ENCODE results near the gene IFT25. TPM values are rescaled to one million over a fixed set of nuclear protein-coding genes. Genes with fewer than 3 reads are reported as not detected.

IFT25 gene
- total RNA-seq, 1 donor from 2014 or later: 9.7 TPM

GRCh38 chr1:53902235-53903138, 43.0 kb downstream of the IFT25 start:
- Histone ChIP-seq H3K4me3 (ENCODE audit: low read depth, low read length) (no peak overlapping the region), H3K36me3 (ENCODE audit: control insufficient read depth, insufficient read depth, low read length) (no peaks in the 10 kb centered on the region), H3K27me3 (ENCODE audit: control insufficient read depth, insufficient read depth, low read length) (no peaks in the 10 kb centered on the region)
- DNase-seq (ENCODE audit: low read depth): no peak
- TF ChIP-seq CTCF (IDR thresholded peaks at IDR 0.05; ENCODE audit: insufficient read depth, low read length, severe bottlenecking): no peak
- FAIRE-seq: no peak

GRCh38 chr1:53899708-53900107, 45.8 kb downstream of the IFT25 start:
- Histone ChIP-seq H3K4me3 (ENCODE audit: low read depth, low read length) (no peak overlapping the region), H3K36me3 (ENCODE audit: control insufficient read depth, insufficient read depth, low read length) (no peaks in the 10 kb centered on the region), H3K27me3 (ENCODE audit: control insufficient read depth, insufficient read depth, low read length) (no peaks in the 10 kb centered on the region)
- FAIRE-seq (no peak), DNase-seq (ENCODE audit: low read depth) (no peak)
- TF ChIP-seq CTCF (IDR thresholded peaks at IDR 0.05; ENCODE audit: insufficient read depth, low read length, severe bottlenecking): no peak

- DNase-seq (ENCODE audit: low read depth): no peak
- H3K36me3 ChIP-seq (ENCODE audit: control insufficient read depth, insufficient read depth, low read length): no peaks in the 10 kb centered on the region
- no peak for FAIRE-seq
- no peaks in the 10 kb centered on the region for H3K27me3 ChIP-seq (ENCODE audit: control insufficient read depth, insufficient read depth, low read length)
- H3K4me3 ChIP-seq (ENCODE audit: low read depth, low read length): no peak overlapping the region
- no peak for TF ChIP-seq CTCF (IDR thresholded peaks at IDR 0.05; ENCODE audit: insufficient read depth, low read length, severe bottlenecking)
Observed at GRCh38 chr1:53899206-53899628, 46.3 kb downstream of the IFT25 start.

GRCh38 chr1:53896635-53897229, 48.8 kb downstream of the IFT25 start:
- TF ChIP-seq CTCF (IDR thresholded peaks at IDR 0.05; ENCODE audit: insufficient read depth, low read length, severe bottlenecking): no peak
- FAIRE-seq (no peak), DNase-seq (ENCODE audit: low read depth) (peak; percentile 49)
- Histone ChIP-seq H3K4me3 (ENCODE audit: low read depth, low read length) (no peak overlapping the region), H3K27me3 (ENCODE audit: control insufficient read depth, insufficient read depth, low read length) (no peaks in the 10 kb centered on the region), H3K36me3 (ENCODE audit: control insufficient read depth, insufficient read depth, low read length) (no peaks in the 10 kb centered on the region)

- no peak for TF ChIP-seq CTCF (IDR thresholded peaks at IDR 0.05; ENCODE audit: insufficient read depth, low read length, severe bottlenecking)
- Histone ChIP-seq H3K27me3 (ENCODE audit: control insufficient read depth, insufficient read depth, low read length) (no peaks in the 10 kb centered on the region), H3K4me3 (ENCODE audit: low read depth, low read length) (no peak overlapping the region), H3K36me3 (ENCODE audit: control insufficient read depth, insufficient read depth, low read length) (no peaks in the 10 kb centered on the region)
- no peak for DNase-seq (ENCODE audit: low read depth)
- peak; percentile 73 for FAIRE-seq
Observed at GRCh38 chr1:53895421-53895820, 50.1 kb downstream of the IFT25 start.

Data from bronchial epithelial cell (primary cell).